Nephron (organoid): ENCODE results near the gene CRHR2.

ENCODE experiments used
- H3K27ac Mint-ChIP-seq, 3 experiments: 2 replicates each; pipeline ENCODE4 v1.8.0; 2020; ENCODE audit warnings: mixed read lengths in 3 of 3, mild to moderate bottlenecking in 2 of 3, moderate library complexity in 1 of 3
- H3K27me3 Mint-ChIP-seq: 2 replicates; pipeline ENCODE4 v1.8.0; 2021; ENCODE audit warnings: low read depth, mild to moderate bottlenecking, moderate library complexity, mixed read lengths
- H3K36me3 Mint-ChIP-seq: 2 replicates; pipeline ENCODE4 v1.8.0; 2020; ENCODE audit warnings: low read depth, mixed read lengths
- H3K4me1 Mint-ChIP-seq: 2 replicates; pipeline ENCODE4 v1.8.0; 2020; ENCODE audit warnings: mixed read lengths
- H3K4me3 Mint-ChIP-seq, 3 experiments: 2 replicates each; pipeline ENCODE4 v1.8.0; 2020; ENCODE audit warnings: mild to moderate bottlenecking in 3 of 3, mixed read lengths in 3 of 3, moderate library complexity in 2 of 3
- H3K9me3 Mint-ChIP-seq: 2 replicates; pipeline ENCODE4 v1.8.0; 2020; ENCODE audit warnings: mixed read lengths
- TF ChIP-seq, protein P1 (sequence below), 3 experiments: fragments of 200-600 bp; sonication (generic); IDR thresholded peaks; one replicate each; pipeline ENCODE4 v1.5.0; 2021; ENCODE audit warnings: antibody characterized with exemption in 3 of 3; ENCODE audit not compliant: unreplicated experiment in 3 of 3

CRHR2 gene

GRCh38 chr7:30728591-30729100 is 46.4 kb upstream of the CRHR2 start:
- Mint-ChIP-seq H3K4me3 (no peak overlapping the region), H3K27me3 (peaks cover 6% of the 10 kb centered on the region), H3K36me3 (no peaks in the 10 kb centered on the region), H3K4me1 (peaks cover 30% of the 10 kb centered on the region), H3K27ac (peak overlapping the region in 2 of 3 experiments; percentile 23 to 24), H3K9me3 (no peaks in the 10 kb centered on the region)
- TF ChIP-seq, protein P1, sequence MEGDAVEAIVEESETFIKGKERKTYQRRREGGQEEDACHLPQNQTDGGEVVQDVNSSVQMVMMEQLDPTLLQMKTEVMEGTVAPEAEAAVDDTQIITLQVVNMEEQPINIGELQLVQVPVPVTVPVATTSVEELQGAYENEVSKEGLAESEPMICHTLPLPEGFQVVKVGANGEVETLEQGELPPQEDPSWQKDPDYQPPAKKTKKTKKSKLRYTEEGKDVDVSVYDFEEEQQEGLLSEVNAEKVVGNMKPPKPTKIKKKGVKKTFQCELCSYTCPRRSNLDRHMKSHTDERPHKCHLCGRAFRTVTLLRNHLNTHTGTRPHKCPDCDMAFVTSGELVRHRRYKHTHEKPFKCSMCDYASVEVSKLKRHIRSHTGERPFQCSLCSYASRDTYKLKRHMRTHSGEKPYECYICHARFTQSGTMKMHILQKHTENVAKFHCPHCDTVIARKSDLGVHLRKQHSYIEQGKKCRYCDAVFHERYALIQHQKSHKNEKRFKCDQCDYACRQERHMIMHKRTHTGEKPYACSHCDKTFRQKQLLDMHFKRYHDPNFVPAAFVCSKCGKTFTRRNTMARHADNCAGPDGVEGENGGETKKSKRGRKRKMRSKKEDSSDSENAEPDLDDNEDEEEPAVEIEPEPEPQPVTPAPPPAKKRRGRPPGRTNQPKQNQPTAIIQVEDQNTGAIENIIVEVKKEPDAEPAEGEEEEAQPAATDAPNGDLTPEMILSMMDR (IDR thresholded peaks at IDR 0.05; ENCODE audit: unreplicated experiment in 3 of 3): no peak

DNA sequence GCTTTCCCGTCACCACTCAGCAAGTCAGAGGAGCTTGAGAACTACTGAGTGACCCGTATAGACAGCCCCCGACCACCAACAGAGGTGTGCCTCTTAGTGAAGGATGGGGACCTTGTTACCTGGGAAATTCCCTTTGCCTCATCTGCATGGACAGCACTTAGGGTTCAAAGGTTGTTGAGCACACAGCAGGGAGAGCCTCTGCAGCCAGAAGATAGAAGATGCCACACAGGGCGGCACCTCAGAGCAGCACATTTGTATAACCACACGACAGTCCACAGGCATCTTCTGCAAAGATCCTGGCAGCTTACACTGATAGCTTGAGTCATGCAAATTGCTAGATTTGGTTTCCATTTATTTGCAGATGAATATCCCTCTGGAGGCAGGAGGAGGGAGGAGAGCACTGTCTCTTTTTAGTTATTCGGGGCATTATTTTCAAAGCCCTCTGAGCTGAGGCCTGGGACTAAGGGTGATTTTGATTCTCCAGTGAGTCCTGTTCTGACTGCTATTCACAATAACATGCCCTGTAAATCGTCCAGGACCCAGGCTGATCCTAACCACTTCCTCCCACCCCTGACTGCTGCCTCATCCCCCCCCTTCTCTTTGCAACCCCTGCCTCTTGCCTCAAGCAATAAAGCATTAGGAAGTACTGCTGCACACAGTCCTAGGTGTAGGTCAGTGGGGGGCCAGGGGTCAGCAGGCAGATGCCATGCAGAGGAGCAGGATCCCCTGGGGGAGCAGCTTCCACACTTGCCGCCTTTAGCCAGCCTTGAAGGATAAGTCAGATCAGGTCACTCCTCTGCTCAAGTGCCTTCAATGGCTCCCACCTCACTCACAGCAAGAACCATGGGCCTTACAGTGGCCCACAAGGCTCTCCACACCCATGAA is 45.0 kb upstream of the CRHR2 start:
- peaks cover 30% of the 10 kb centered on the region for H3K4me1 Mint-ChIP-seq
- TF ChIP-seq, protein P1 (IDR thresholded peaks at IDR 0.05; ENCODE audit: unreplicated experiment in 3 of 3): no peak
- no peaks in the 10 kb centered on the region for H3K9me3 Mint-ChIP-seq
- H3K27me3 Mint-ChIP-seq: peaks cover 8% of the 10 kb centered on the region
- no peaks in the 10 kb centered on the region for H3K36me3 Mint-ChIP-seq
- H3K27ac Mint-ChIP-seq: peak overlapping the region in 2 of 3 experiments; percentile 23 to 59
- no peak overlapping the region for H3K4me3 Mint-ChIP-seq

DNA sequence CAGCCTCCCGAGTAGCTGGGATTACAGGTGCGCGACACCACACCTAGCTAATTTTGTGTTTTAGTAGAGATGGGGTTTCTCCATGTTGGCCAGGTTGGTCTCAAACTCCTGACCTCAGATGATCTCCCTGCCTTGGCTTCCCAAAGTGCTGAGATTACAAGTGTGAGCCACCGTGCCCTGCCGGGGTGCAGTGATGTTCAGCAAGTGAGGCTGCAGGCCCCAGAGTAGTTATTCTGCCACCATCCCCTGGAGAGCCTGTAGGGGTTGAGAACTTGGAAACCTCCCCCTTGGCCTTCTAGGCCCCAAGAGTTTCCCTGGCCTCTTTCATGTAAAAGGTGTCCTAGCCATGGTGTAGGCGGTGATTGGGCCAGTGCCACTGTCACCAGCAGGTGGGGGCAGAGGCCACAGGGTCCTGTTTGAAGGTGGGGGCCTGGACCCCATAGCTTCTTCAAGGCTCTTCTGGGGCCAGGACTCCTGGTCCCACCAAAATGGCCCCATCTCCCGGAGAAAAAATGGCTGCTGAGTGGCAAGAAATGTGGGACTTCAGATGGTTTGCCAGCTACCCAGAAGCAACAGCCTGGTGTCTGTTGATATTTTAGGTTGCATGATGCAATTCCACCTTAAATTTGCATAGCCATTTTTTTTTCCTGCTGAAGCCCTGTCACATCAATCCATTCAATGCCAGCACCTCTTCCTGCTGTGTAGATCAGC is 44.2 kb upstream of the CRHR2 start:
- peak overlapping the region in 1 of 3 experiments; percentile 73 for H3K27ac Mint-ChIP-seq
- H3K36me3 Mint-ChIP-seq: no peaks in the 10 kb centered on the region
- peaks cover 30% of the 10 kb centered on the region for H3K4me1 Mint-ChIP-seq
- TF ChIP-seq, protein P1 (IDR thresholded peaks at IDR 0.05; ENCODE audit: unreplicated experiment in 3 of 3): no peak
- H3K27me3 Mint-ChIP-seq: peaks cover 13% of the 10 kb centered on the region
- H3K4me3 Mint-ChIP-seq: no peak overlapping the region
- no peaks in the 10 kb centered on the region for H3K9me3 Mint-ChIP-seq

GRCh38 chr7:30723776-30724175 is 41.5 kb upstream of the CRHR2 start:
- Mint-ChIP-seq H3K9me3 (peaks cover 15% of the 10 kb centered on the region), H3K4me3 (no peak overlapping the region), H3K27me3 (peaks cover 15% of the 10 kb centered on the region), H3K36me3 (peaks cover 3% of the 10 kb centered on the region), H3K4me1 (peaks cover 27% of the 10 kb centered on the region), H3K27ac (no peak overlapping the region)
- TF ChIP-seq, protein P1 (IDR thresholded peaks at IDR 0.05; ENCODE audit: unreplicated experiment in 3 of 3): no peak

DNA sequence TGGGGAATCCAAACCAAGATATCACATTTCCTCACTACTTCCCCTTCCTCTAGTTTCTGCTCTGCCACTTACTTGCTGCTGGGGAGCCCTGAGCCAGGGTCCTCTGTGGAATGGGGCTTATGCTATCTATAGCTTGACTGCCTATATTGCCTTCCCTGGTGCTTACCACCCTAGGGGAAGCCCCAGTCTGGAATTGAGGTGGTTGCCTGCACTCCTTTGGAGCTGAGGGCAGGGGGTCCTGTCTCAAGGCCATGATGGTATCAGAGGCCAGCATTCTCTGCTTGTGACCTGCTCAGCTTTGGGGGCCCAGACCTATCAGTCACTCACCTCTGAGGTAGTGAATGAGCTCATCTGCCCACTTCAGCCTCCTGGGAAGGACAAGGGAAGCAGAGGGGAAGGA is 40.4 kb upstream of the CRHR2 start:
- peaks cover 26% of the 10 kb centered on the region for H3K9me3 Mint-ChIP-seq

More for the DNA sequence above, 40.4 kb upstream of the CRHR2 start:
- H3K36me3 Mint-ChIP-seq: peaks cover 12% of the 10 kb centered on the region
- peaks cover 11% of the 10 kb centered on the region for H3K27me3 Mint-ChIP-seq
- peaks cover 19% of the 10 kb centered on the region for H3K4me1 Mint-ChIP-seq
- no peak overlapping the region for H3K27ac Mint-ChIP-seq
- TF ChIP-seq, protein P1 (IDR thresholded peaks at IDR 0.05; ENCODE audit: unreplicated experiment in 3 of 3): no peak
- H3K4me3 Mint-ChIP-seq: no peak overlapping the region
